ENCODE measurements around the gene MFNG.

MFNG gene

GRCh38 chr22:37443977-37444376 is 42.2 kb downstream of the MFNG start:
- no peak for DNase-seq

- no peak for DNase-seq
These were observed 43.1 kb downstream of the MFNG start for GRCh38 chr22:37443086-37443485.

- DNase-seq: no peak
These were observed 43.6 kb downstream of the MFNG start for GRCh38 chr22:37442537-37442936.

- DNase-seq: no peak
These were observed 44.0 kb downstream of the MFNG start for GRCh38 chr22:37442135-37442534.

- DNase-seq: no peak
These were observed 45.3 kb downstream of the MFNG start for GRCh38 chr22:37440875-37441274.

GRCh38 chr22:37439347-37439746 is 46.8 kb downstream of the MFNG start:
- DNase-seq: no peak

- no peak for DNase-seq
These were observed 50.1 kb downstream of the MFNG start for GRCh38 chr22:37435970-37436603.

- no peak for DNase-seq
These were observed 52.4 kb downstream of the MFNG start for GRCh38 chr22:37433786-37434185.

GRCh38 chr22:37432708-37433054 is 53.5 kb downstream of the MFNG start:
- no peak for DNase-seq

GRCh38 chr22:37431801-37432707 is 54.1 kb downstream of the MFNG start:
- DNase-seq: no peak

- DNase-seq: no peak
These were observed 54.8 kb downstream of the MFNG start for GRCh38 chr22:37431366-37431765.

GRCh38 chr22:37430941-37431340 is 55.2 kb downstream of the MFNG start:
- DNase-seq: no peak

GRCh38 chr22:37428649-37429586 is 57.3 kb downstream of the MFNG start:
- DNase-seq: peak; percentile 29

GRCh38 chr22:37427711-37428635 is 58.2 kb downstream of the MFNG start:
- no peak for DNase-seq

- no peak for DNase-seq
These were observed 59.0 kb downstream of the MFNG start, which contains the start of gene ELFN2 for GRCh38 chr22:37427135-37427710. TSS of gene ELFN2 (minus strand) at chr22:37427479. CDS start at chr22:37375534, 51,945 bp downstream.

GRCh38 chr22:37426706-37427134 is 59.5 kb downstream of the MFNG start:
- no peak for DNase-seq

- DNase-seq: peak; percentile 50
These were observed 60.1 kb downstream of the MFNG start for GRCh38 chr22:37425800-37426705.

- no peak for DNase-seq
These were observed 60.8 kb downstream of the MFNG start for GRCh38 chr22:37425369-37425768.

GRCh38 chr22:37423283-37423682 is 62.9 kb downstream of the MFNG start:
- DNase-seq: no peak

- peak; percentile 40 for DNase-seq
These were observed 64.7 kb downstream of the MFNG start for GRCh38 chr22:37421468-37421877.

Measured in NCI-H526 treated with DMSO at 0.1 percent for 48 hours (cell line).